ENCODE measurements around the gene RO60.
"Not testable (repeated sequence)": the region's sequence is repeated elsewhere in the genome, so short reads cannot be mapped to it uniquely, and the experiment has no call there.

RO60 gene

GRCh38 chr1:193019442-193020026 is 39.9 kb upstream of the RO60 start:
- peak; percentile 41 for TF ChIP-seq CTCF (IDR thresholded peaks at IDR 0.05; ENCODE audit: insufficient read depth, low read depth, low read length, missing control alignments)
- DNase-seq (ENCODE audit: low read depth): peak; percentile 67
- H3K4me3 ChIP-seq (ENCODE audit: low read length): no peak overlapping the region

GRCh38 chr1:193025218-193025617 is 34.2 kb upstream of the RO60 start:
- TF ChIP-seq CTCF (IDR thresholded peaks at IDR 0.05; ENCODE audit: insufficient read depth, low read depth, low read length, missing control alignments): no peak
- no peak overlapping the region for H3K4me3 ChIP-seq (ENCODE audit: low read length)
- no peak for DNase-seq (ENCODE audit: low read depth)

GRCh38 chr1:193030280-193030679 is 29.1 kb upstream of the RO60 start:
- TF ChIP-seq CTCF (IDR thresholded peaks at IDR 0.05; ENCODE audit: insufficient read depth, low read depth, low read length, missing control alignments): no peak
- DNase-seq (ENCODE audit: low read depth): no peak
- H3K4me3 ChIP-seq (ENCODE audit: low read length): no peak overlapping the region

- DNase-seq (ENCODE audit: low read depth): peak; percentile 22
- no peak overlapping the region for H3K4me3 ChIP-seq (ENCODE audit: low read length)
- TF ChIP-seq CTCF (IDR thresholded peaks at IDR 0.05; ENCODE audit: insufficient read depth, low read depth, low read length, missing control alignments): no peak
These were observed 28.0 kb upstream of the RO60 start for GRCh38 chr1:193031431-193031830.

- DNase-seq (ENCODE audit: low read depth): not testable (repeated sequence)
These were observed 26.6 kb upstream of the RO60 start for GRCh38 chr1:193032643-193033427.

GRCh38 chr1:193033610-193034009 is 25.8 kb upstream of the RO60 start:
- no peak for TF ChIP-seq CTCF (IDR thresholded peaks at IDR 0.05; ENCODE audit: insufficient read depth, low read depth, low read length, missing control alignments)
- DNase-seq (ENCODE audit: low read depth): no peak
- H3K4me3 ChIP-seq (ENCODE audit: low read length): no peak overlapping the region

More at GRCh38 chr1:193032643-193033427, 26.6 kb upstream of the RO60 start:
- H3K4me3 ChIP-seq (ENCODE audit: low read length): not testable (repeated sequence)

GRCh38 chr1:193036337-193037047 is 22.9 kb upstream of the RO60 start:
- TF ChIP-seq CTCF (IDR thresholded peaks at IDR 0.05; ENCODE audit: insufficient read depth, low read depth, low read length, missing control alignments): no peak
- H3K4me3 ChIP-seq (ENCODE audit: low read length): no peak overlapping the region
- DNase-seq (ENCODE audit: low read depth): no peak

All from epithelial cell of esophagus (primary cell).